GM18907 (cell line): ENCODE measurements around the gene PSD2.

Experiments
- ATAC-seq: cut with Tn5 transposase; IDR thresholded peaks from one replicate; pipeline ENCODE4 v1.9.1; 2021; ENCODE audit warnings: mild to moderate bottlenecking, moderate library complexity; ENCODE audit not compliant: unreplicated experiment

Gene PSD2

DNA sequence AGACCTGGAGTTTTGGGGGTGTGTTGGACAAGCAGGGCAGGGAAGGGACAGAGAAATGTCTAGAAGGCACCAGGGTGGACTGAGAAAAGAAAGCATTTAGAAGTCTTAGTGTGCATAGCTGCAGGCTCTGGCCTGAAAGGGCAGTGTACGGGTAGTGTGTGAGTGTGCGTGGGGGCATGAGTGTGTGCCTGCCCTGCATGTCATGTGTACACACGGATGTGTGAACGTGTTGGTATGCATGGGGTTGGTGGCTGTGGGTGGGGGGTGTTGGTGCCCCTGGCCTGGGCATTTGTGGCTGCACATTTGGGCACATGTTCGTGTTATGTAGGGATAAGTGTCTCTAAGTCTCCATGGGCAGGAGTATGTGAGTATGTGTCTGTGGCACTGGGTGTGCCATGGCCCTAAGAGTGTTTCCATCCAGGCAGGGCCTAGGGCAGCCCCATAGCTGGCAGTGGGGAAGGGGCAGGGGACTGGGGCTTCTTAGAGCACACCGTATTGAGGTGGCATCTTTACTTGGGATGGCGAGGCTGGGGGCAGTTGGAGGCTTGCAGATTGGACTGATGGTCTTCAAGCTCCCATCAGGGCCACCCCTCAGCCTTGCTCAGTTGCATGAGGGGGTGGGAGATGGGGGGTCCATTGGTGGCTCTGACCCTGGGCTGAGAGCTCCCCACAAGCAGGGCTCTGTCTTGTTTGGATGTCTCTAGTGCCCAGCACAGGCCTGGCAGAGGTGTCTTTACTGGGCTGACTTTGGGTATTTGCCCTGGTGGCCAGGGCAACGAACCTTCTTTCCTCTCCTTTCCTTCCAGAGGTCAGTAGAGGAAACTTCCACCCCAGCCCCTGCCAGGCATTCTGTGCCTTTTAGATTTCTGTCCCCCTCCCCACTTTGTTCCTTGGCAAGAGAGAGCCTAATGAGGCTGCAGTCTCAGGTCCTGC lies 15.0 kb downstream of the PSD2 start:
- no peak for ATAC-seq

DNA sequence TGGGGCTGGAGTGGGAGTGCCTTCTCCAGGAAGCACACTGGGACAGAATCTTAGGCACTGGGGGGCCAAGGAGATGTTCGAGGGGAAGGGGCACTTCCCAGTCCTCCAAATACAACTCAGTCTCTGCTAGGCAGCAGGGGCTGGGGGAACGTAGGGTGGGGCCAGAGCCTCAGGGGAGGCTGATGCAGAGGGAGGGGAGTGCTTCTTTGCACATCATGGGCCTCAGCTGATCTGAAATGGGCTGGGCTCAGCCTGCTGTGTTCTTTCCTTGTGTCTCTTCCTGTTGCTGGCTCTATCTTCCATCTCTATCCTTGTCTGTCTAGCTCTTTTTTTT lies 15.6 kb downstream of the PSD2 start:
- ATAC-seq = no peak

DNA sequence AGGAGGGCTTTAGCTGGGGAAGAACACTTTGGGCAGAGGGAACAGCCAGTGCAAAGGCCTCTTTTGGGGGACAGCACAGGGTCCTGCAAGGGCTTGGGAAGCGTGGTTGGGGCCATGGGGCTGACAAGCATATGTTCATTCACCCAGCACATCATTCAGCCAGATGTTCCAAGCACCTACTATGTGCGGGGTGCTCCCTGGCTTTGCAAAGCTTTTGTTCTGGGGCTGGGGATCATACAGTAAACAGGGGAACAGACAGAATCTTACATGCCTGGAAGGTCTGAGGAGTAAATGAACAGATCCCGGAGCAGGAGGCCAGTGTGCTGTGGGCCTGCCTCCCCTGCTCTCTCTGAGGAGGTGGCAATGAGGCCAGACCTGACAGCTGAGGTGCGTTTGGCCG lies 16.7 kb downstream of the PSD2 start:
- ATAC-seq = no peak

DNA sequence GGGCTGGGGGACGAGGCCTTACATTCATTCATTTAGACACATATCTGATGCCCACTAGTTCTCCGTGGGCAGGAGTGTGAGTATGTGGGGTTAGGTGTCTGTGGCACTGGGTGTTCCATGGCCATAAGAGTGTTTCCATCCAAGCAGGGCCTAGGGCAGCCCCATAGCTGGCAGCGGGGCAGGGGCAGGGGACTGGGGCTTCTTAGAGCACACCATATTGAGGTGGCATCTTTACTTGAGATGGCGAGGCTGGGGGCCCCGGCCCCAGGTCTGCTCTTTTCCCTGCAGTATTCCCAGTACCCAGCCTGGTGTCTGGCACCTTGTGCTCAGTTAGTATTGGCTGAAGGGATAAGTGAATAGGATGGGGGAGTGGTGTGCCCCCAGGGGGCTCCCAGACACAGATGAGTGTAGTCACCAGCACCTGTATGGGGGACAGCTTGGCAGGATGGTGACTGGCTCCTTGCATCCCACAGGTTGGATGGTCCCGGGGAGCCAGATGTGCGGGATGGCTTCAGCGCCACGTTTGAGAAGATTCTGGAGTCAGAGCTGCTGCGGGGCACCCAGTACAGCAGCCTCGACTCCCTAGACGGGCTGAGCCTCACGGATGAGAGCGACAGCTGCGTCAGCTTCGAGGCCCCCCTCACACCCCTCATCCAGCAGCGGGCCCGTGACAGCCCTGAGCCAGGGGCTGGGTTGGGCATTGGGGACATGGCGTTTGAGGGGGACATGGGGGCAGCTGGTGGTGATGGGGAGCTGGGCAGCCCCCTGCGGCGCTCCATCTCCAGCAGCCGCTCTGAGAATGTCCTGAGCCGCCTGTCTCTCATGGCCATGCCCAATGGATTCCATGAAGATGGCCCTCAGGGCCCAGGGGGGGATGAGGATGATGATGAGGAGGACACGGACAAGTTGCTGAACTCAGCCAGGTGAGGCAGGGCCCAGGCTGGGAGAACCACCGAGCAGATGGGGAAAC lies 17.5 kb downstream of the PSD2 start:
- no peak for ATAC-seq

DNA sequence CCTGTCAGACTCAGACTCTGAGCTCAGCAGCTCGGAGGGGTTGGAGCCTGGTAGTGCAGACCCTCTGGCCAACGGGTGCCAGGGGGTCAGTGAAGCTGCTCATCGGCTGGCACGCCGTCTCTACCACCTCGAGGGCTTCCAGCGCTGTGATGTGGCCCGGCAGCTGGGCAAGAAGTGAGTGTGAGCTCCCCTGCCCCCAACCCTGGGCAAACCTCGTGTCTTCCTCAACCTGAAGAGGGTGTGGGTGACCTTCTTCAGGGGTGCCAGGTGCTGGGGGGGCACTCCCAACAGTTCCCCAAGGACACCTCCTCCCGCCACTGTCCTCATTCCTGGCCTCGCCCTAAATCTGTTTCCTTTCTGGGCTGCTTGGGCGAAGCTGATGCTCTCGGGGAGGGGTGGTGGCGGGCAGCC lies 18.6 kb downstream of the PSD2 start:
- no peak for ATAC-seq

DNA sequence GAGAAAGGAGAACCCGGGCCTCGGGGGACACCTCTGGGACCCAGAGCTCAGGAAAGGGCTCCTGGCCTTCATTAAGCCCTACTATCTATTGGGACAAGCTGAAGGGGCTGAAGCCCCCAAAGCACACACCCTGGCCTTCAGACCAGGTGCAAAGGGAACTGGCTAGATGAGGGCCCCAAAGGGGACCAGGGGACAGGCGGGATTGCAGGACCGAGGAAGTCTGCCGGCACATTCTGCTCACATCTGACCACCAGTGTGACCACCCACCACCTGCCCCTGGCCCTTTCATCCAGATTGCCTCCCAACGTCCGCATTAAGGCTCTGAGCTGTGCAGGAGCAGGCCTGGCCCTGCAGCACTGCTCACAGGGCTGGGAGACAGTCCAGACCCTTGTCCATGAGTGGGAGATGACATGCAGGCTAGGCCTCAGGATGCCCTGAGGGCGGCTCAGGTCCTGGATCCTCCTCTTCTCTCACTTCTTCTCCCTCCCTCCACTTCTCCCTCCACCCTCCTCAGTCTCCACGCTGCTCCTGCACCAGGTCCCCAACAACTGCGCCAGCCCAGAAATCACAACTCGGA lies 19.2 kb downstream of the PSD2 start:
- no peak for ATAC-seq

DNA sequence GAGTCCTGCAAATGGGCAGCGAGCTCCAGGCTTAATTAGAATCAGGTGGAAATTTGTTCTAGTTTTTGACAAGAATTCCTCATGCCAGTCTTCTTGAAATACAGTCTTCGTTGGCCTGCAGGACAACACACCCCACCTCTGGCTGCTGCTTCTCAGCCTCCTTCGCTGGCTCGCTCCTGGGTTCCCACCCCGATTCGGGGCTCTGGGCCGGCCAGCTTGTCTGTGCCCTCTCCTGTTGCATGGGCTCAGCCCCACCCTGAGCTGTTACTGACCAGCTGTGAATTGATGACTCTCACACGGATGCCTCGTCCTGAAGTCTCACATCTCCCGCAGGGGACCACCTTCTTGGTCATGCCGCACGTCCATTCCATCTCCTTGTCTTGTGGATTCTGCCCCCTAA lies 21.0 kb downstream of the PSD2 start:
- ATAC-seq = no peak

DNA sequence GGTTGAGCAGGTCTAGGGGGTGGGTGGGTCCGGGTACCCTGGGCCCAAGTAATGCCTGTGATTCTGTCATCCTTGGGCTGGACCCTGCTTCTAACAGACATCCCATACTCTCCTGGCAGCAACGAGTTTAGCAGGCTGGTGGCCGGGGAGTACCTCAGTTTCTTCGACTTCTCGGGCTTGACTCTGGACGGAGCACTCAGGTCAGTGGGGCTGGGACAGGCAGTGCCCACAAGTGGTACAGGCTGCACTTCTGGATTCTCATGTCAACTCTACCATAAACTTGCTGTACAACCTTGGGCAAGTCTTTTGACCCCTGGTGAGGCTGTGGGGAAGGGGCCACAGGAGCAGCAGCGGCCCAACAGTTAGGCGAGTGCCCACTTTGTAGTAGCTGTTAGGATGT lies 21.8 kb downstream of the PSD2 start:
- ATAC-seq = no peak

DNA sequence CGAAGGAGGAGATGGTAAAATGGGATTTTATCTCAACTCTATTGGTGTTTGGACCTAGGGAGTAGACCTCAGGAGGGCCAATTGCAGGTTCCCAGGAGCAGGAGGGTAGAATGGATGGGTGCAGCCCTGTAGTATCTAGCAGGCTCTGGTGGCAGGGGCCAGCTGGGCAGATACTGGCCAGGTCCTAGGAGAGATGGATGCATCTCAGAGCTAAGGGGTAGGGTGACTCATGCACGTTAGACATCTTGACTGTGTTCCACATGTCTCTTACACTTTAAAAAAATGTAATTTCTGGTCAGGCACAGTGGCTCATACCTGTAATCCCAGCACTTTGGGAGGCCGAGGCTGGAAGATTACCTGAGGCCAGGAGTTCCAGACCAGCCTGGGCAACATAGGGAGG lies 22.4 kb downstream of the PSD2 start:
- ATAC-seq = no peak

DNA sequence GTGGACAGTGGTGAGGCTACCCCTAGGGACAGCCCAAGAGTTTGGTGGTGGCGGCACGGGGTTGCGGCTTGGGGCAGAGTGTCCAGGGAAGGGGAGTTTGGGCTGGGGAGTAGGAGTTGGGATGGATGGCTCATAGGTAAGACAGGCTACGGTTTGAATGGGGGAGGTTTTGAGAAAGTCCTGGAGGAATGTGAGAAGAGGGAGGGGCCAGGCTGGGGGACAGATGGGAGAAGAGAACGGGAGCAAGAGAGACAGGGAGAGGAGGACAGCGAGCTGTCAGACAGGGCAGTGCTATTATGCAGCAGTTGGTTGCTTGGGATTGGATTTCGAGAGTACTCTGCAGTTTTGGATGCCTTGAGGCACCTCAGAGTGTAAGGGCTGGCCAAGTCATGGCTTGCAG lies 24.5 kb downstream of the PSD2 start:
- no peak for ATAC-seq

DNA sequence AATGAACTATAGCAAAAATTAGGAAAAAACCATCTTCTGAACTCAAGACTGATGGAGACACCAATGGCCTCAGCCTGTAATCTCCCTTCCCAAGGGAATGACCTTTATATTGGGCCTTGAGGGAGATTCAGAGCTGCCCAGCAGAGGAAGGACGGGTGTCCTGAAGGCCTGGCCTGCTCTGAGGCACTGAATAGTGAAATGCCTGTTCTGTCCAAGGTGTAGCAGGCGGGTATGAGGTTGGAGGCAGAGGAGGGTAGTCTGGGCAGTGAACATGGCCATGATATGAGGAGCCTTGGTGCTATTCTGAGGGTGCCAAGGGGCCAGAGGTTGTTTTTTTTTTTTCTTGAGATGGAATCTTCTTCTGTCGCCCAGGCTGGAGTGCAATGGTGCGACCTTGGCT lies 25.0 kb downstream of the PSD2 start:
- ATAC-seq = no peak

DNA sequence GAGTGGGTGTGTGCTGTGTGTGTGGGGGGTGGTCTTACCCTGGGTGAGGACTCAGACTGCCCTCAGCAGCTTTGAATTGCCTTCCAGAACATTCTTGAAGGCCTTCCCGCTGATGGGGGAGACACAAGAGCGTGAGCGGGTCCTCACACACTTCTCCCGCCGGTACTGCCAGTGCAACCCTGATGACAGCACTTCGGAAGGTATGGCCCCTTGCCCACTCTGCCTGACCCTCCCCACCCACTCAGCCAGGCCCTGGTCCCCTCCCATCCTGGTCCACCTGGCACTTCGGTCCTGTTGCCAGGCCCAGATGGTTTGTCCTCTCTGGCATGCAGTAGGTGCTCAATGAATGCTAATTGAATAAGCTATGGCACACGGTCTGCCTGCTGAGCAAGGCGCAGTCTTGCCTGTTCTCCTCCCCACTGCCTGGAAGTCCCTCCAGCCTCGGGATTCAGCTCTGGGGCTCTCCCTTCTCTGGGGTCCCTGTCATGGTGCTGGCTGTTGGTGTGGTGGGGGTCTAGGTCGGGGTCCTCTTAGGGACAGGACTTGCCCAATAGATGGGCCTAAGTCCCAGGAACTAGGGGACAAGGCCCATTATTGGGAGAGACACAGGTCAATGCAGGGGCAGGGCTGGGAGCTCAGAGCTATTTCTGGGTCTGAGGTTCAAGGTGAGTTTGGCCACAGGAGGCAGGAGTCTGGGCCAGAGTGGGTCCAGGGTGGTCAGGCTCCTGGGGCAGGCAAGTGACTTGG lies 26.4 kb downstream of the PSD2 start:
- ATAC-seq = no peak

DNA sequence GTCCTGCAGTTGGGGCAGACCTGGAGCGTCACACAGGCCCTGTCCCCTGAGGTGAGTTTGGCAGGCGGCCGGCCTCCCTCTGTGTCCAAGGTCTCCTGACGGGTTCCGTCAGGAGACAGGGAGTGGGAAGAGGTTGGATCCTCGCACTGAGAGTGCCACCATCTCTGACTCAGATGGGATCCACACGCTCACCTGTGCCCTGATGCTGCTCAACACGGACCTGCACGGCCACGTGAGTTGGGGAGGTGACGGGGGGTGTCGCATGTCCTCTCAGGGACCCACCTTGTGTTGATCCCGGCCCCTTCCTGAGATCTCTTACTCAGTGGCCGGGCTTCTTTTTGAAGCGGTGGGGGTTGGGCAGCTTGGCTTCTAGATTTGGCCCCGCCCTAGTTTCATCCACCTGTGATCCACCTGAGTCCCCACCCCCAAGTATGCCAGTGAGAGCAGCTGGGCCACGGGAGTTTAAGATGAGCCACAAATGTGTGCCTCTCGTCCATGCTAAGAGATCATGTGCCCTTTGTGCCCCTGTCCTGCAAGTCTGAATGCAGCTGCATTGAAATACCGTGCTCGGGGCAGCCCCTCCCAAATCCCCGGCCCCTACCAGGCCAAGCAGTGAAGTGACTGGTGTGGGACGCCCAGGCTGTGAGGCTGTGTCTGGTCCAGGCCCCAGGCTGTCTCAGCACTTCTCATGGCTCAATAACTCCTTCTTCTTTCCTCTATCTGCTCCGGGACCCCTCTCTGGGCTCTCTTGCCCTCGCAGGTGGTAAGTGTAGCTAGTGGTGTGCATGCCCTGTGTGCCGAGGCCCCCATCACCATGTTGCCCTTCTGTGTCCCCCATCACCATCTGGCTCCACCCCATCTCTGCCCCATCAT lies 27.2 kb downstream of the PSD2 start:
- ATAC-seq = no peak

DNA sequence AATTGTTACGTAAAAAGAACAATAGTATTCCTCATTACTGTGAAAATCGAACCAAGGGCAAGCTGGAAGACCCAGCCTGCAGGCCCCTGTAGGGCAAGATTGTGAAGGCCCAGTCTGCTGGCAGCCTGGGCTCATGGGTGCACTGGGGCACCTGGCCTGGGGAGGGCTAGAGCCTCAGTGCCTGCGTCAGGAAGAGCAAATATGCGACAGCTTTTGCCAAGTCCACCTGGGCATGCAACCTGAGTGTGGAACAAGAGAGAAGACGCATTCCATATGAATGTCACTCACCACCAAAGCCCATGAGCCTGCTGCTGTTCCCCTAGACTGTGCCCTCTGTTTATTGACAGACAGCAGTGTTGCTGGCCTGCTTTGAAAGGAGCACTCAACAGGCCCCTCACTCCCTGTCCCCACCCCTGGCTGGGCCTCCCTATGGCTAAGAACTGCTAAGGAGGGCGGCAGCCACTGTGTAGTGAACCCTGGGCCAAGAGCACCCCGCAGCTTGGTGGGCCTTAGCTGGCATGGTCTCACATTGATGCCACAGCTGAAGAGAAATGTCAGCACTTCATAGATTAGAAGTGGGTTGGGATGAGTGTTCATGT lies 28.2 kb downstream of the PSD2 start:
- ATAC-seq = no peak

DNA sequence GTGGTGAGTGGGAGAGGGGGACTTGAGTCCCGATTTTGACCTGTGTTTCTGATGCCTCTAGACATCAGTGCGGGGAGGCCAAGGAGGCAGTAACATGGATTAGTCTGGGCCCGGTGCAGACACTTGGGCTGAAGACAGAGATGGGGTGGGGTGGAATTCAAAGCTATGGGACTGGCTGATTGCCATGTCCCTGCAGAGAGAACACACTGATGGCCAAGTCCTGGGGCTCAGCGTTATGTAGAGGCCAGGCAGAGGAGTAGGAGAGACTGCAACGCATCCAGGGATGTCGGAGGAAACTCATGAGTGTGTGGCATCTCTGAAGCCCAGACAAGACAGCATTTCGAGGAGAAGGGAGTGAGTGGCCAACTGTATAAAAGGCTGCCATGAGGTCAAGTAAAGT lies 30.1 kb downstream of the PSD2 start:
- no peak for ATAC-seq

DNA sequence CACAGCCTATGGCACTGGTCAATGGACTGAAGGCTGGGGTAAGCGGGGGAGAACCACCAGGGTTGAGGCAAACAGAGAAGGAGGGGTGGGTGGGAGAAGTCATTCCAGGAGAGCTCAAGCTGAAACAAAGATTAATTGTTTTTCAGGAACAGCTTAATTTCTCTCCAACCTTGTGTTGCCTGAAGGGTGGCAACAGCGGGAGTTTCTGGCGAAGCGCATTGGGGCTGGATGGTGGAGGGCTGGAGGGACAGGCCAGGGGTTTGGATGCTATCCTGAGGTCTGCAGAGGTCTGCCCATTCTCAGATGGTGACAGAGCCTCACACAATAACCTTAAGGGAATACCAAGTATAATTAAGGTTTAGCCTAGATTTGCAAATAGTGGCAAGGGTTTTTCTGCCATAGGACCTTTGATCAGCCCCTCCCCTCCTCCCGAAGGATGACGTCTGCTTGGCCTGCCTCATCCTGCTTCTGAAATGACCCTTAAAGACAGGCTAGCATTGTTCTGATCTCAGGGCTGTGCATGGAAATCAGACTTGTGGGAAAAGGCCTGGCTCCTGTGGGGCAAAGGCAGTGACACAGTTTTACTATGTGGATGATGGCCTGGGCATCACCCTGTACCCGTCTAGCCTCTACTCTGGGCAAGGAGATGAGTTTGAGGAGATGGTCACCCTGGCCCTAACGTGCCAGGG lies 32.7 kb downstream of the PSD2 start:
- no peak for ATAC-seq

DNA sequence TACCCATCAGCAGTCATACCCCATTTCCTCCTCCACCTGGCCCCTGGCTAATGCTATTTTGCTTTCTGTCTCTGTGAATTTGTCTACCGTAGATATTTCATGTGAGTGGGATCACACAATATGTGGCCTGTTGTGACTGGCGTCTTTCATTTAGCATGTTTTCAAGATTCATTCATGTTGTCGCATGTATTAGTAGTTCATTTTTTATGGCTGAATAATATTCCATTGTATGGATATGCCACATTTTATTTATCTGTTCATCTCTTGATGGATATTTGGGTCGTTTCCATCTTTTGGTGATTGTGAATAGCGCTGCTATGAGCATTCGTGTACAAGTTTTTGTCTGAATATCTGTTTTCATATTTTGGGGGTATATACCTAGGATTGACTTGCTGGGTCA lies 33.9 kb downstream of the PSD2 start:
- ATAC-seq = no peak

DNA sequence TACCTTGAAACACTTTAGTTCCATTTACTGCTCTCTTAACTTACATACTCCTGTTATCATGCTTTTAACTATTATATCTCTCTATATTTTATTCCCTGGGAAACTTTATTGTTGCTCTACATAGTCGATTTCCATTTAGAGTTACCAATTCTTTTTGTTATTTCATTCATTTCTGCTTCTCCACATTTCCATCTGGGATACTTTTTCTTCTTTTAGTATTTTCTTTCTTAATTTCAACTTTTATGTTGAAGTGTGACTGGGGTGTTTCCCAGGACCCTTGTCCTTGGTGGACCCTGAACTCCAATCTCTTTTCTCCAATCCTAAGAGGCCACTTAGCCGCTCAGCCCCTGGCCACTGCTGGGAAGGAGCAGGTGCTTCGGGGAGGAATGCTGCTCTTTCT lies 36.0 kb downstream of the PSD2 start:
- ATAC-seq = no peak

DNA sequence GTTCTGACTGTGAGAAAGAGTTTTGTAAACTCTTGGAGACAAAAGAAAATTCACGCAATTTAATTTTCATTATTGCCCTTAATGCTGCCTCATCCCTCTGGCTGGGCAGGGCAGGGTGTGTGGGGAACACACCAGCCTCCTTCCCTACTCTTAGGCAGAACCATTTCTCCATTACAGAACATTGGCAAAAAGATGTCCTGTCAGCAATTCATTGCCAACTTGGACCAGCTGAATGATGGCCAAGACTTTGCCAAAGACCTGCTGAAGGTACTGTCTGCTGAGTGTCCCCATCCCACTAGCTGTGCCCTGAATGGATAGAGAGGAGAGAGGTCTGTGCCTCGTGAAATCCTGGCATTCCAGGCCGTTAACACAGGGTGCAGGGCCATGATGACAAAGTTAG lies 37.9 kb downstream of the PSD2 start:
- no peak for ATAC-seq
